Activated CD4-positive, alpha-beta T cell treated with anti-CD3 and anti-CD28 coated beads, Interleukin-2, amount 50 U/mL, for 4 hours (primary cell): ENCODE results near the gene APOL5.

Source experiments
- DNase-seq, 2 experiments: peaks; one replicate each; pipeline ENCODE4 v3.0.0-alpha.2; 2020

Gene APOL5

GRCh38 chr22:35743326-35743860 lies 25.7 kb downstream of the APOL5 start:
- no peak for DNase-seq

- DNase-seq: no peak
Observed at GRCh38 chr22:35746248-35746647, 28.6 kb downstream of the APOL5 start.

GRCh38 chr22:35746946-35747703 lies 29.5 kb downstream of the APOL5 start:
- DNase-seq: no peak

- DNase-seq: no peak
Observed at GRCh38 chr22:35749808-35750207, 32.1 kb downstream of the APOL5 start.

- no peak for DNase-seq
Observed at GRCh38 chr22:35752006-35752862, 34.6 kb downstream of the APOL5 start.

- no peak for DNase-seq
Observed at GRCh38 chr22:35752863-35753189, 35.2 kb downstream of the APOL5 start.

- DNase-seq: no peak
Observed at GRCh38 chr22:35754761-35755160, 37.1 kb downstream of the APOL5 start.

GRCh38 chr22:35756722-35757121 lies 39.0 kb downstream of the APOL5 start:
- no peak for DNase-seq

- DNase-seq: no peak
Observed at GRCh38 chr22:35758394-35758793, 40.7 kb downstream of the APOL5 start.

- DNase-seq: no peak
Observed at GRCh38 chr22:35761037-35761436, 43.4 kb downstream of the APOL5 start.

GRCh38 chr22:35766654-35767580 lies 49.2 kb downstream of the APOL5 start:
- no peak for DNase-seq

GRCh38 chr22:35769974-35770373 lies 52.3 kb downstream of the APOL5 start:
- DNase-seq: no peak

GRCh38 chr22:35775339-35775738 lies 57.7 kb downstream of the APOL5 start:
- no peak for DNase-seq

- no peak for DNase-seq
Observed at GRCh38 chr22:35777335-35777975, 59.8 kb downstream of the APOL5 start.
